AML-193 (cell line): ENCODE results near the gene JARID2.

ENCODE experiments used
- DNase-seq, 2 experiments: peaks; one replicate each; lab custom pipeline; 2025; lab: John Stamatoyannopoulos, UW

Gene JARID2

DNA sequence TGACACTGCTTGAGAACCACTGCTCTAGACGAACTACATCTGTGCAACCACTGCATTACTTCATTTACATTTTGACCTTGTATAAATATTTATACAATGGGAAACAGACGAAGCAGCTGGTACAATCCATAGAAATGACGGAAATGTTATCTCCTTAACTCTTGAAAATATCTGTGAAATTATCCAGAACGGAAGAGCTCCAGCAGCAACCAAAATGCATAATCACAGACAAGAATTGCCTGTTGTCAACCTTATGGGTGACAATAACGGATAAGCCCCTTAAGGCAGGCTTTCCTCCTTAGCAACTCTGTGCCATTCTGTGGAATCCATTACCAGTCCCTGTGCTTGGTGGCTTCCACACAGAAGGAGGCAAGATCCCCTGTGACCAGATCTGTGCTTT is 301.5 kb downstream of the JARID2 start:
- DNase-seq, result no peak

DNA sequence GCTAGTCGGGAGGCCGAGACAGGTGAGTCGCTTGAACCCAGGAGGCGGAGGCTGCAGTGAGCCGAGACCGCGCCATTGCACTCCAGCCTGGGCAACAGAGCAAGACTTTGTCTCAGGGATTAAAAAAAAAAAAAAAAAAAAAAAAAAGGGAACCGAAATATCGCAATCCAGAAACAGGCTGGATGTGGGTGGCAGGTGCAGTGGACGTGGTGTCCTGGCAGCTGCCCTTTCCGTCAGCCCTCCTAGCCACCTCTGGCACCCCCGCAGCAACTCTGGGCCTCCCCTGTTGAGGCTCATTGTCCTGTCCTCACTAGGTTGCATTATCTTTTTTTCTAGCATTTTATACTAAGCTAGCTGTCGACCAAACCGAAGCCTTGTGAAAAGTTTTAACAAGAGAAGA is 303.5 kb downstream of the JARID2 start:
- DNase-seq, result no peak

DNA sequence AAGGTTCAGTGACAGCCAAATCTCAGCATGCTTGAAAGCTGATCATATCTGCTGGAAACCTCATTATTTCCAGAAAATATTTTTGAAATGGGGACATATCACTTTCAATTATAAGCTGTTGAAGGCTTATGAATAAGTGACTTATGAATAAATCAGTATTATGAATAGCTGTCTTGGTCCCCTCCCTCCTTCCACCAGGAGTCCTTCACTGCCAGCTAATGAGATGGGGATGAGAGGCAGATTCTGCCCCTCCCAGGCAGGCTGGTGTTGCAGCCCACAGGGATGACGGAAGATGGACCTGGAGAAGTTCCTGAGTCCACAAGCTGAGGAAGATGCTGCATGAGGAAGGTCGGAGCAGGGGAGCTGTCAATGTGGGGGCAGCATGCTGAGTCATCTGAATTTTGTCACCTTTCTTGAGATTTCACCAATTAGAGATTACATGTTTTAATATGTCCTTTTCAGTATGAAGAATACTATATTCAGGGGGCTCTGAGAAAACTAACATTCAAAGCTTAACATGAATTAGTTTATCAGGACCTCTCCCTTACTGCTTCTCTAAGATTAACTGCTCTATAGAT is 304.8 kb downstream of the JARID2 start:
- no peak for DNase-seq

DNA sequence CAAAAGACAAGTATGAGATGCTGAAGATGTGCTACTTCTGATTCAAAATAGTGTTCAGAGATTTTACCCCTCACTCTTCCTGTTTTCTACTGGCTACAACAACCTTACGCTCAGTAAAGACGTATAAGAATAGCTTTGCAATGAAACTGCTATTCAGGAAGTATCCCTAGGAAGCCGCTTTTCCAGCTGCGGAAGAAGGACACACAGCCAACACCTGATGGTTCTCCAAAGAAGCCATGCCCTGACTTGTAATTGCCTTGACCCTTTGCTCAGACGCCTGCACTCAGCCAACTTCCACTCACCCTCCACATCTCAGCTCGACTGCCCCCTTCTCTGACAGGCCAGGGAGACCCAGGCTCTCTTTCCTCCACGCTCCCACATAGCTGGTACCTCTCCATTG is 305.4 kb downstream of the JARID2 start:
- DNase-seq, result no peak

DNA sequence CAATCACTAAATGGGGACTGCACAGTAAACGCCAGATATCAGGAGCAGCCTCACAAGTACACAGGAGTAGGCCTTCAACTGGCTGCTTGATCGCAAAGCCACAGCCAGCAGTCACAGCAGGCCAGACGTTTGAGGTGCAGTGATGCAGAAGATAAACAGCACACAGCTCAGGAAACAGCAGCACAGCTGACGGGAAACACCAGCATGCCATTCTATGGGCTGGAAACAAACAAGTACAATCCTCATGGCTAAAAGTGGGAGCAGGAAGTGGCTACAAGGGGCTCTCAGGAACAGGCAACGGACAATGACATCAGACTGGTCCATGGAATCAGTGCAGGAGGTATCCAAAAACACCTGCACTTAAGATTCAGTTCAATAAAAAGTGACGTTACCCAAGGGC is 305.9 kb downstream of the JARID2 start:
- DNase-seq, result no peak

DNA sequence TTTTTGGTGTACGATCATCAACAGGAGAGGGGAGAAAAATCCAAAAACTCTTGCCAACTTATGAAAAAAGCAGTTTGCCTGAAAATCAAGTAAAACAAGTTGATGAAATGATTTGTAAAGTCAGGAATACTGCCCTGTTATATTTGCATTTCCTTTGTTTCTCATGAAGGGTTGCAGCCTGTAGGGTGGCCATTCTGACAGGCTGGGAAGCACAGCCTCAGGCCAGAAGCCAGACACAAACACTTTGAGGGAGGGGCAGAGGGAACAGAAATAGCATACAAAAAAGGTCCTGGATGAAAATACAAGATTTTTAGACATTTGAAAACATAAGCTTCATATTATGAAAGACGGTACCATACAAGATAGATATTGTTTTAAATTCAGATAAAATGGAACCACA is 307.2 kb downstream of the JARID2 start:
- no peak for DNase-seq

DNA sequence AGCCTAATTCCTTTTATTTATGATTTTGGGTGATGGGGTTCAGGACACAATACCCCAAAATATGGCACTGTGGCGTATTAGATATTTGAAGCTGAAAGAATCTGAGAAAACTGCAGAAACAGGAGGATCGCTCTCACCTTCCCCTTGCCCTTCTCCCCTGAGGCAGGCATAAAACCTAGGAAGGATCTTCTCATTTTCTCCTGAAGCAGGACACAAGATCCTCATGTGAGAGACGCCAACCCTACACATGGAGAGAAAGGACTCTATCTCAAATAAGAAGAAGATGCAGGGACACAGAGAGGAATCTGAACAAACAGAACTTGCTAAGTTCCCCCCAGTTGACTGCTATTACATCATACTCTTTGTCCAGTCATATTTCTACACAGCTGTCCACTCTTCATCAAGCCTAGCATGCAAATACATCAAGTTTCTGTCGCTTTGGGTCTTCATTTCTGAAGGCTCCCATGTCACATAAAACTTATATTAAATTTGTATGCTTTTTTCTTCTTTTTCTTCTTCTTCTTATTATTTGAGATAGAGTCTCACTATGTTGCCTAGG is 307.9 kb downstream of the JARID2 start:
- DNase-seq, result peak; percentile 4 to 16

DNA sequence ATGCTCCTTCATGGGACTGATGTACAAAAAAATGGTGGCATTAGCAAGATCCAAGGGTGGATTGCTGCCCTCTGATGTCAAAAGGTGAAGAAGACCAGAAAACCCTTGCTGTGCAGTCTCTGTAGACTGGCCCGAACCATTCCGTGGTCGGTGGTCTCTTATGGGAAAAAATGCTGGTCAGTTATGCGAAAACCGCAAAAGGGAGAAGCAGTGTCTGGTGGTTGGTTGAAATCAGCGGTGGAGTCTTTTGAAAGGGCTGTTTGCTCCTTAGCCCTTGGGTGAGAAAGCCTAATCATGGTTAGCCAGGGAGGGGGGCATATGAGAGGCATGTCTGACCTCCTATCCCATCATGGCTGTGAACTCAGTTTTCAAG is 308.8 kb downstream of the JARID2 start:
- no peak for DNase-seq

DNA sequence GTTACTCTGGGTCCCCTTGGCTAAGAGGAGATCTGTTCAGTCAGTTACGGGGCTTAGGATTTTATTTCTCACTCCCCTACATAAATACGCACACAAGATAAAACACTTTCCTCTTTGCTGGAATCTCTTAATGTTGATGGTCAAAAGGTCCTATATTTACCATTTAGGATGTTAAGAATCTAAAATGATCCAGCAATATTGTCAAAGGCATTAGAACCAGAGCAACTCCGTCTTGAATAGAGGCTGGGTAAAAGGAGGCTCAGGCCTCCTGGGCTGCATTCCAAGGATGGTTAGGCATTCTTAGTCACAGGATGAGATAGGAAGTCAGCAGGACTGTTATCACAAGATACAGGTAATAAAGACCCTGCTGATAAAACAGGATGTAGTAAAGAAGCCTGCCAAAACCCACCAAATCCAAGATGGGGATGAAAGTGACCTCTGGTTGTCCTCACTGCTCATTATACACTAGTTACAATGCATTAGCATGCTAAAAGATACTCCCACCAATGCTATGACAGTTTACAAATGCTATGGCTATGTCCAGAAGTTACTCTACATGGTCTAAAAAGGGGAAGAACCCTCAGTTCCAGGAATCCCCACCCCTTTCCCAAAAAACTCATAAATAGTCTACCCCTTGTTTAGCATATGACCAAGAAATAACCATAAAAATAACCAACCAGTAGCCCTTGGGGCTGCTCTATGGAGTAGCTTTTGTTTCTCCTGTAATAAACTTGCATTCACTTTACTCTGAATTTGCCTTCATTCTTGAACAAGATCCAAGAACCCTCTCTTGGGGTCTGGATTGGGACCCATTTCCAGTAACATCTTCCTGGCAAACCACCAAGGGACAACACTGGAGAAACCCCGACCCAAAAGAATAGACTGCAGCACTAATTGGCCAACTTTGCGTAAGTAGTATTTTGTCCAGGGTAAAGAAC is 309.5 kb downstream of the JARID2 start:
- no peak for DNase-seq

DNA sequence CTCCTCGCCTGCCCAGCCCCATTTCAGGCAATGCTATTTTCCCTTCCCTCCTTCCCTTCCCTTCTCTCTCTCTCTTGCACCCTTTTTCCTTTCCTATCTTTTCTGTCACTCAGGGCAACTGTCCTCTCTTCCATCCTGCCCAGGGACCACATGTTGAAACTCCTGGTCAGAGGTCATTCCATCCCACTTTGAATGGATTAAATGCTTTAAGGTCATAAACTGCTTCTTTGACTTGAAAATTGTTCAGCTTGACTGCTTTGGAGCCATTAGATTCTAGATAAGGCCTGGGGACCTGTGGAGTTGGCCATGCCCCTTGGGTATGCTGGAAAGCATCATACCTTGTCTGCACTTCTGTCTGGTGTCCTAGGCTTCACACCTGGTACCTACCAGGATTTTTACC is 310.8 kb downstream of the JARID2 start:
- no peak for DNase-seq

DNA sequence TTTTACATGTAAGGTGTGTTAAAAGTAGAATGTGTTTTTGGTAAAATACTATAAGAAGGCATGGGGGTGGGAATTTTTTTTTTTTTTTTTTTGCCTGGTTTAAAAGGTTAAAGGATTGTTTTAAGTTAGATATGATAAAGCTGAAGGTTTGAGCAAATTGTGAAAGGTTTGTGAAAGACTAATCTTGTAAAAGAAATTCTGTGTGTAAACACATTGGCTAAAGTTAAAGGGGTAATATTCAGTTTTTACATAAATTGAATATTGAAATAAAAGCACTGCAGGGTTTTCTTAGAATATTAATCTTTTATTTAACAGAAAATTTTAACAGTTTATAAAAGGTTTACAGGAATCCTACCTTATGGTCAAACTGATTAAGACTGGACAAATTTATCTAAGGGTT is 311.3 kb downstream of the JARID2 start:
- no peak for DNase-seq

DNA sequence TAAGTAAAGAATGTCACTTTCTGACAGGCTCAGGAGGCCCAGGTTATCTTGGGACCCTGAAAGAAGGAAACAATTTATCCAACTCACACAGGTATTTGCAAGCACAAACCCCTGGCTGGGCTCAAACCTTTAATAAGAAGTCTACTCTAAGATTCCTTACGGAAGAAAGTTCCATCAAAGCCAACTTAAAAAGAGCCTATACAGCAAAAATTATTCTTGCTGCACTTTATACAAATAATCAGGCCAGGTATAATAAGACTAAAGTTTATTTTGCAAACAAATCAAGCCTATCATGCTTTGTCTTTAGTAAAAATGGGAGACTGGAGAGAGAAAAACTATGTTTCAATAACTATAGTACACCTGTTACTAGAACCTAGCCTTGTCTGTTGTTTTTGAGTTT is 314.8 kb downstream of the JARID2 start:
- DNase-seq, result no peak

DNA sequence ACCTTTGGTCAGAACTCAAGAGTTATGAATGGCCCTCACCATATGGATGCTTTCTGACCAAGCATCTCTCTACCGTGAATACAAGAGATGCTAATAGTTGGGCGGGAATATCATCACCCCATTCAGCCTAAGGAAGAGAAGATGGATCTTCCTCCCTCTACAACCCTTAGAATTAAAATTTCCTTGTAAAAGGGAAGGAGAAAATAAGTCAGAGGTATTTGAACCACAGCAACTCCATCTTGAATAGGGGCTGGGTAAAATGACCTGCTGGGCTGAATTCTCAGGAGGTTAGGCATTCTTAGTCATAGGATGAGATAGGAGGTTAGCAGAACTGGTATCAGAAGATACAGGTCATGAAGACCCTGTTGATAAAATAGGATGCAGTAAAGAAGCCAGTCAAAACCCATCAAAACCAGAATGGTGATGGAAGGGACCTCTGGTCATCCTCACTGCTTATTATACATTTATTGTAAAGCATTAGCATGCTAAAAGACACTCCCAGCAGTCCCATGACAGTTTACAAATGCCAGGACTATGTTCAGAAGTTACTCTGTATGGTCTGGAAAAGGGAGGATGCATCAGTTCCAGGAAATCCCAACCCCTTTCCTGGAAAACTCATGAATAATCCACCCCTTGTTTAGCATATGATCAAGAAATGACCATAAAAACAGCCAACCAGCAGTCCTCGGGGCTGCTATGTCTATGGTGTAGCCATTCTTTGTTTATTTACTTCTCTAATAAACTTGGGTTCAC is 315.8 kb downstream of the JARID2 start:
- no peak for DNase-seq

DNA sequence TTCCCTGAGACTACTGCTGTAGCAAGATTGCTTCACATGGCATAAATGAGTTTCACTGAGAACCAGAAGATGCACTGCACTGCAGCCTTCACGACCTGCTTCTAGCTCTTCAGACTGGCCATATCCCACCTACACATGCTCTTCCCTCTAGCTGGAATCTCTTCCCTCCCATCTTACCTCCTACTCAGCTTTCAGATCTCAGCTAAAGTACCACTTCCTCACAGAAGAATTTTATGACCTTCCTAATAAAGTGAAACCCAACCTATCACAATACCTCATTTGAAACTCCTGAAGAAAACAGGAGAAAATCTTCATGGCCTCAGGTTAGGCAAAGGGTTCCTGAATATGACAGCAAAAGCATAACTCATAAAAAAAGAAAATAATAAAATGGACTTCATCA is 317.1 kb downstream of the JARID2 start:
- no peak for DNase-seq

DNA sequence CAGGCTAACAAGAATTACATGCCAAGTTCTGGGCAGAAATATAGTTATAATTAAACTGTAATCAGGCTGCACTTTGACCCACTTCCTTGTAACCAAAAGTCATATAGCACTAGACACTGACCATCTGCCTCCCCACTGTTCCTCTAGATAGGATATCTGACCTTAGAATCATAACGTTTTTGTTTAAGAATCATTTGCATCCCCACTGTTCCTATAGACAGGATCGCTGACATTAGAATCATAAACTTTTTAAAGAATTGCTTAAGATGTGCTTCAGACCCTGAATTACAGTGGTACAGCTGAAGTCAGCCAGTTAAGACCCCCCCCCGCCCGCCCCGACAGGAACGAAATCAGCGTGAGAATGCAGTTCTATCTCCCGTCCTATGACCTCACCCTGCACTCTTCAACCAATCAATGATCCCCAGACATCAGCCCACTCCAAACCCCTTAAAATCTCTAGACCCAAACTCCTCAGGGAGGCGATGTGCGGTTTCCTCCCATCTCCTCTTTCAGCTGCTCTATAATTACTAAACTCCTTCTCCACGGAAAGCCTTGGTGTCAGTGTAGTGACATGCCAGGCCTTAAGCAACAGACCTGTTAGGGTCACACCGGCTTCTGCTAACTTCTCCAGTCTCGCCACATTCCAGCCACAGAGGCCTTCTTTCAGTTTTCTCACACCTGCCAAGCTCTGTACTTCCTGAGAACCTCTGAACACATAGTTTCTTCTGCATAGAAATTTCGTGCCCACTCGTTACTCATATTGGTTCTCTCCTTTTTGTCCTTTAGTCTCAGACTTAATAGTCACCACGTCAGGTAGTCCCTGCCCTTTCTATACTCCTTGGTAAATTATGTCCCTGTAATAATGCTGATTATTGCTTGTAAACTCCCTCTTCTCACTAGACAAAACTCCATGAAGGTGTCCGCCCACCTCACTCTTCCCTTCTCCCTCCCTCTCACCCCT is 323.4 kb downstream of the JARID2 start:
- no peak for DNase-seq

DNA sequence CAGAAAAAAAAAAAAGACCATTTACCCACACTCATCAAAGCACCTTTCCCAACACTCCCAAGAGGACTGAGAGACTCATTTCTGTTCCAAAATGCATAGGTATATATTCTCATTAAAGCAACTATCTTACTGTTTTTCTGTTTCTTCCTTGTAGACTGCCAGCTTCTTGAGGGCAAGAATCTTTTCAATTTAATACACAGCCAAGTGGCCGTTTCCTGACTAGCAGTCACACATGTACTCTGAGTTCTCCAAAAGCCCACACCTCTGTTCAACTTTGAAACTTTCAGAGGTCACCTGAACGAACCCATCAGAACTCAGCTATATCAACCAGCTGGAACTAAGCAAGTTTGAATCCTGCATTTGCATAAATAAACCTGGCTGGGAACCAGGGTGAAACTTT is 324.3 kb downstream of the JARID2 start:
- no peak for DNase-seq
